HG03025 (cell line): Measurements from ENCODE around the gene SORCS1.
"Not testable (repeated sequence)": the region's sequence is repeated elsewhere in the genome, so short reads cannot be mapped to it uniquely, and the experiment has no call there.

Source experiments
- ATAC-seq: cut with Tn5 transposase; IDR thresholded peaks from one replicate; pipeline ENCODE4 v1.9.1; 2021; ENCODE audit warnings: mild to moderate bottlenecking, moderate library complexity; ENCODE audit not compliant: unreplicated experiment, low FRiP score

Gene SORCS1

DNA sequence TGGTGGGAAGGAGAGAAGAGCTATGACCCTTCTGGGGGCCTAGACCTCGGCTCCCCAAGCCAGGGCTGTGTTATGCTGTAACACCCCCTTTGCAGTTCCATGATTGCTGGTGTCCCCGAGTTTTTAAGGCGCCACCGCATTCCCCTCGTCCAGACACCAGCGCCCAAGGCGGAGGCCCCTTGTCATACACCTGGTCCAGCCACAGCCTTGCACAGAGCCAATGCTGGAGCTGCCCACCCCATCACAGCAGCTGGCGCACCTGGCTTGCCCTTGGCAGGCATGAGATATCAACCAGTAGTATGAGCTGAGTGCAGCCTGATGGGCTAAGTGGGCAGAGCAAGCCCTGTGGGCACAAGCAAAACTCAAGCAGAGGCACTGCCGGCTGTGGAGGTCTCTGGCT, 209.4 kb downstream of the SORCS1 start:
- no peak for ATAC-seq

DNA sequence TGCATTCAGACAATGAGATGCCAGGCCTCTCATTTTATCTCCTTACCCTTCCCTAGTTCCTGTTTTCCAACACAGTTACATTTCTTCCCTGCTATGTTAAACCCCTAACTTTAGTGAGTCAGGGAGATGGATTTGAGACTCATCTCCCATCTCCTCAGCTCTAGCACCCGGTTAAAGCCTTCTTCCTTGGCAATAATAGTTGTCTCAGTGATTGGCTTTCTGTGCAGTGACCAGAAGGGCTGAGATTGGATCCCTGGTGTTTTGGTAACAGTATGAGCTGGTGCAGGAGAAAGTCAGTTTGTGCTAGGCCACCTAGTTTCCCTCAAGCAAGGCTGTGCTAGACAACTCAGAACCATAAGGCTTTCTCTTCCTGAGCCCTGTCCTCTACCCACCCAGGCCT, 212.5 kb downstream of the SORCS1 start:
- no peak for ATAC-seq

DNA sequence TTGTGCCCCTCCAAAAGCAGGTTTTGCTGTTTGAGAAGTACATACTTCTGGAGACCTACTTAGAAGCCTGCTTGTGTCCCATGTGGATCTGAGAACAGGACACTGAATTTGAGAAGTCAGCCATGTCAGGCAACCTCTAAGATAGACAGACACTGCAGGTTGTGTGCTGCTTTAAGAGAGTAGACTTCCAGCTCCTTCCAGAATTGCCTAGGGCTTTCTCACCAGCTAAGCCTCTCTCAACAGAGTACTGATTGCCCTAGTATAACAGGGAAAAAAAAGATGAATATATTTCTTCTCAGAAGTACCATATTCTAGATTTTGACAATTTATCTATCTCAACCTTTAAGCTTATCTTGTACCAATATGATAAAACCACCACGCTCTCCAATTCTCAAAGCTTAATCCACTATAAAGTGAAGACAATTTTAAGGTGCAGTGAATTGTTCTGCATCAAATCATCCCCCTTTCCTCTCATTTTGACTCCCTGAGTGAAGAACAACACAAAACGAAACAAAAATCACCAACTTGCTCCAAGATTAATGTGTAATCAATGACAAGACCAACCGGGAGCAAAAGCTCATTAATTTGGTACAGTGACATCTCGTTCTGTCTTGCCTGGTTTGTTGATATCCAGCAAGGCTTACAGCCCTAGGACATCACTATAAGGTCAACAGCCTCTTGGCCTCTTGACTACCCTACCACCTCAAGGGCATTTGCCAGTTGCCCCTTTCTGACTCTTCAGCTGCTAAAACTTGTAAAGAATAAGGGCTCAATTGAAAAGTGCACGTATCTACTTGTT, 214.6 kb downstream of the SORCS1 start:
- ATAC-seq = no peak

DNA sequence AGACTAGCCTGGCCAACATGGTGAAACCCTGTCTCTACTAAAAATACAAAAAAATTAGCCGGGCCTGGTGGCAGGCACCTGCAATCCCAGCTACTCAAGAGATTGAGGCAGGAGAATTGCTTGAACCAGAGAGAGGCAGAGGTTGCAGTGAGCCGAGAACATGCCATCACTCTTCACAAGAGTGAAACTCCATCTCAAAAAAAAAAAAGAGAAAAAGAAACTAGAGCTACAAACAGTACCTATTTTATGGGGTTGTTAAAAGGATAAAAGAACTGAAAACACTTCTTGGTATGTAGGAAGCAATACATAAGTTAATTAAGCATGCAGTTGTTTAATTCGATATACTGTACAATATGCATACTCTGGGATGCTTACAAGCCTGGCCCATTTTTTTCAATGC, 216.9 kb downstream of the SORCS1 start:
- ATAC-seq = no peak

DNA sequence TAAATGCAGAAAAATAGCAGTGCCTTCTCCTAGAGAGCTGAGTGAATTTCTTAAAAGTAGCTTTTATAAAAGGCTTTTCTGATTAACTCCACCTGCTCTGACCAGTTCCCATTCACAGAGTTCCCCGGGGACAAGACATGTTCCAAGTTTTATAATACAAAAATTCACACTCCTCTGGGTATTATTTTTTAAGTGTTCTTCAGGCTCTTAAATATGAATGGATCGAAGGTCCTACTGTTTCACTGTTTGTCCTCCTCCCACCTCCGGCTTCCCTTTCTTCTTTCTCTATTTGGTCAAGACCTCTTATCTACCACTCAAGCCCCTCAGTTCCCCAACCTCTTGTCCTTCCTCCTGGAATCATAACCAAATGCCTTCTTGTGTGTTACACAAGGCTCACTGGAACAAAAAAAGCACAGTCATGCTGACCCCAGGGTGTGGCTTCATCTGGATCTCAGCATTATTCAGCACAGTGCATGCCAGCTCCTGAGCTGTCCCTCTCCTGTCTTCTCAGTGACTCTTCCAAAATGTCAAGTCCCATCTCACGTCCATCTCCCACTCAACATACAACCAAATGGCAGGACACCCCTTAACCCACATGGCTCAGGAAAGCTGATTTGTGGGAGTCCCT, 222.4 kb downstream of the SORCS1 start:
- ATAC-seq = no peak

DNA sequence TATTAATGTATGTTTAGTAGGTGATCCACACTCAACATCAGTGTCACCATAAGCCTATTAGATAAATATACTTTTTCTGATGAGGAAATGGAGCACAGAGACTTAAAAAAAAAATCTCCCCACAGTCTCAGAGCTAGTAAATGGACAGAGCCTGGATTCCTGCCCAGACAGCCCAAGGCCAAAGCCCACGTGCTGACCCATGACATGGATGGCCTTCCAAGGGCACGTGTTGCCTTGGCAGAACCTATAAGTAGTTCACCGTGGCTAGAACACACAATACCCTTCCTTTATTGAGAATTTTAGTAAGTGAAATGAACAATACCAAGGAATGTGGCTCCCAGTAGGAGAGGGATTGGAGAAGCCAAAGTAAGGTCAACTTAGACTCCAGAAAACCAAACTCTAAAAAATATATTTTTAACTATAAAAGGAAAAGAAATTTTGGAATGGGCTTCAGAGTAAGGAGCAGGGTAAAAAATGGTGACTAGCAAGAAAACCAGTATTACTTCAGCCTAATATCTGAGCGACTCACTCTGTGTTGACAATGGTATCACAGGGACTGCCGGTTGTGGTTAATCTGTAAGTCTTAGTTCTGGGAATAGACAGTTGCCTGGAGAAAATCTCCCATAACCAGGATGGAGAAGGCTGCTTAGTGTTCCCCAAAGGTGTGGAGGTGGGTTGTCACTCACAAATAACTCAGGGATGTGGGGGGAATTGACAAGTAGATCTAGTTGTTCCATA, 223.0 kb downstream of the SORCS1 start:
- ATAC-seq = no peak

DNA sequence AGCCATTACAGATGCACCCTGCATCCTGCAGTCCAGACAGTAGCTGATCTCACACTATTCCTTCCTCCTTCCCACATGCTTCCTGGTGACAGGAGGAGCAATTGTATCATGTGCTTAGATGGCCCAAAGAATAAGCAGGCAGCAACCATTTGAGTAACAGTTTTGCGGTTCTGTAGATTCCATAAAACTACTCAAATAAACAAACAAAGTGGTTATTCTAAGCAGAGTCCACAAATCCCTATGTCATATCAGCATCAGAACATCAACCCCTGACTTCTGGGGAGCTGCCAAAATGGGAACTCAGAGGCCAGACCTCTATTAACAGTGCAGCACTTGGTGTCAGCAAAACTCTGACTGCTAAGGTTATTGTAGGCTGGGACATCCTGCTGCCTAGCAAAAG, 226.0 kb downstream of the SORCS1 start:
- ATAC-seq = no peak

DNA sequence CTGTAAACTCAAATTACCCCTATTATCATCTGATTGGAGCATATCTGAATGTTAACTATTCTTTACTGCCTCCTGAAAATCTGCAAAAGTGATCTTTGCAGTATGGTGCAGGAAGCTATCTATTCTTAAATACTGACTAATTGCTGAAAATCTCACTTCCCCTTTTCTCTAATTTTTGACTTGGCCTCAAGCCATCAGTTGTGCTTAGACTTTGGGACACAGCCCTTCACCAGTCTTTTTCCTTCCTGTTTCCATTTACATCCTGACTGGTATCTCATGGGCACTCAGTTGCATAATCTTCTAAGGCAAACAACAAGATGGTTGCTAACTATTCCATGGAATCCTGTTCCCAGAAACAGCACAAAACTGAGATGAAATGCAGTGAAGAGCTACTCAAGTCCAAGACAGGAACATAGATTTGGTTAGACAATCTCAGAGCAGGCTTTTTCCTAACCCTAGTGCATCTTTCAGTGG, 228.5 kb downstream of the SORCS1 start:
- ATAC-seq = peak; percentile 79

DNA sequence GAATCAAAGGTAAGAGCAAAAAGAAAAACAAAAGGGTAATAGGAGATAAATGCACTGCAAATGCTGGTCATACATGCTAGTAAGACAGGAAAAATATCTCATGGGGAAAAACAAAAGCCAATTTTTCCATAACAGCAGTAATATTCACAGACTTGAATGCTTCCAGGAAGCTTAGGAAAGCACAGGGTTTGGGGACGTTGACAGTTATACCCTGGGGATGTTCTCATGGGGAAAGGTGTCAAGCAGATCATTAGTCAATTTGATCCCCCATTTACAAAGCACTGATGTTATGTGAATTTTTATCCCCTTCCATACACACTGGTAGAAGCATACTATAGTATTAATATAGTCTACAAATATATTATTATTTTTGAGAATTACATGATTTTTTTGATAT, 232.7 kb downstream of the SORCS1 start:
- no peak for ATAC-seq

DNA sequence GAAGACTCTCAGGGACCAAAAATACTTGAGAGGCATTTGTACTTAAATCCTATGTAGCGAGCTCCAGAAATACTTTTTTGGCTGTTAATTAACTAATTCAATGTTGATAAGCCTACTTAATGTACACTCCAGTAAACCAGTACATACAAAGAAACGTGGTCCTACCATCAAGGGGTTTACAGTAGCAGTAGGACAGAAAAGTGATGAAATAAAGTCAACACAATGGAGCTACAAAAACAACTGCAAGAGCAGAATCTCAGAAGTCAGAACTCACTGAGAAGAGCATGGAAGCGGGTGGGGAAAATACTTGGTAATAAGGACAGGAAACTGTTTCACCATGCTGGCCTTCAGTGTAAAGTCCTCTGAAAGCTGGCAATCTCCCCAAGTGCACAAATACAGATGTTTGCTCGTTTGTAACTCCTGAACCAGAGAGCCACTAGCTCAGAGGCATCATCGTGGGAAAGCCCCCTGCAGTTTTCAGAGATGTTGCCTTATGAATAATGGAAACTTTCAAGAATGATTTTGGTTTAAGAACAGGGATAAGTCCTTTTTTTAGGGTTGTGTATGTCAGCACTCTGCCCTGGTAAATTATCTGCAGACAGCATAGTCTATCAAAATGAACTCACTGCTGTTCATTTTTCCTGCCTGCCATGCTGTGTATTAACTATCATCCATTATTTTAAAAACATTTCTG, 233.2 kb downstream of the SORCS1 start:
- peak; percentile 59 for ATAC-seq

DNA sequence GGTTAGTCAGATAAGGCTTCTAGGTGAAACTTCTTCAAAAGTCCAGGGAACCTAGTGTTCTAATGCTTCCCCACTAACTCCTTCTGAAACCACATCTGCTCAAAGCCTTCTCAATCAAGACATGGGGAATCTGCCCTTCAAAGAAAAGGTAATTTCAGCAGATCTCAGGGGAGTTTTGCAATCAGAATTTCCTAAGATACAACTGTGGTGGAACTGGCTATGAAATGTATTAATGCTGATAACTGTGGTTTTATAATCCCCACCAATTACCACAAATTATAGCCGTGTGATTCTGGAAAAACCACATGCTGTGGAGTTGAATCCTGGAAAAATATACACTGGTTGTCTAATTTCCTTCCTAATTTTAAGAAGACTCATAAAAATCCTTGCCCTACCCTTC, 233.8 kb downstream of the SORCS1 start:
- no peak for ATAC-seq

DNA sequence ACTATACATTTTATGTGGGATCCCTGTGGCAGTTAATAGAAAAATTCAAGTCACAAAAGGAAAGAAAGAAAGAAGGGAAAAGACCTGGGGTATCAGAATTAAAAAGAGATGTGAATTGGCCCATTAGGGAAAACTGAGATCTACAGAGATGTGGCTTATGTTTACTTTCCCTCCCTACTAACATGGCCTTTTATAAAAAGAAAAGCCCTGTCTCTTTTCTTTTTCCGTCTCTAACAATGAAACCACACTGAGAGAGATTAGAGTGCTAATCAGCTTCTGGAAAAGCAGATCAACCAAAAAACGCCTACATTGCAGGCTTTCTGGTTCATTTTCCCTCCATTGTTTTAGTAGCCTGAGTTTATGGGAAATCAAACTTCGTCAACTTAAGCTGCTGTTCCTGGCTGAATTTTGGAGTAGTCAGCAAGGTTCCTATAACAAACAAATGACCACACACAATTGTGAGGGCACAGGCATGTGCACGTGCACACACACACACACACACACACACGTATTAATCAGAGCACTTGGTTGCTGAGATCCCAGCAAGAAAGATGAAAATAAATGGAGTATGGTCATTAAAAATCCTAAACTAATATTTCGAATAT, 235.1 kb downstream of the SORCS1 start:
- no peak for ATAC-seq

DNA sequence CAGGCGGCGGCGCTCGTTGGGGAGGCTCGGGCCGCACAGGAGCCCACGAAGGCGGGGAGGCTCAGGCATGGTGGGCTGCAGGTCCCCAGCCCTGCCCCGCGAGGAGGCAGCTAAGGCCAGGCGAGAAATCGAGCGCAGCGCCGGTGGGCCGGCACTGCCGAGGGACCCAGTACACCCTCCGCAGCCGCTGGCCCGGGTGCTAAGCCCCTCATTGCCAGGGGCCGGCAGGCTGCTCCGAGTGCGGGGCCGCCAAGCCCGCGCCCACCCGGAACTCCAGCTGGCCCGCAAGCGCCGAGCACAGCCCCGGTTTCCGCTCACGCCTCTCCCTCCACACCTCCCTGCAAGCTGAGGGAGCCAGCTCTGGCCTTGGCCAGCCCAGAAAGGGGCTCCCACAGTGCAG, 236.4 kb downstream of the SORCS1 start:
- ATAC-seq = not testable (repeated sequence)

DNA sequence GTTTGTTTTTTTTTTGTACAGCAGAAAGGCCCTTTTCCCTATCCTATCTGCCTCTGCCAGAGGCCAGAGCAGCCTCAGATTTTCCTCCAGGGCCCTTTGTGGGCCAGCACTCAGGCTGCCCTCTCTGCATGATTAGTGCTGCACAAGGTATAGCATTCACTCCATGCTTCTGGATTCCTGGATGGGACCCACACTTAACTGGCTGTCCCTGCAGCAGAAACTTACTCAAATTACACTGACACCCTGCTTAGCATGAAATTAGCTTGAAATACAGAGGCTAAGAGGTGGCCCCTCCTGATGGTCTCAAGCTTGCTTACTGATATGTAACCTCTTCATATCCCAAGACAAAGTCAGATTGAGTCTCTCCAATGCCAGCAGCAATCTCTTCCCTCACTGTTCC, 239.3 kb downstream of the SORCS1 start:
- no peak for ATAC-seq

DNA sequence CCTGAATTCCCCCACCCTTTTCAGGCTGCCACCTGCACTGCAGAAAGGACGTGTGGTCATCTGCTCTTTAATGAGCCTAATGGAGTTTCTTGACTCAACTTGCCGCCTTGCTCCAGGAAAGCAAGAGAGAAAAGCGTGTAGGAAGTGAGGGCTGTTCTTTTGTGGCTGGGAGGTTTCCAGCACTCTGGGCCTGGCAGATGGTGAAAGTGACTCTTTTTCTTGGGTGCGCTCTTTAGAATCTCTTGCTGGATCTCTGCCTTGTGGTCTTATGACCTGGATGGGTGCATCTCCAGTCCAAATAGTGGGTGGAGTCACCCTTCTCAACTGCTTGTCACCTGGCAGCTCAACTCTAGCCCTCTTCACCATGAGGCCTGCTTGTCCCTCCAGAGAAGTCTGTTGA, 244.0 kb downstream of the SORCS1 start:
- no peak for ATAC-seq

DNA sequence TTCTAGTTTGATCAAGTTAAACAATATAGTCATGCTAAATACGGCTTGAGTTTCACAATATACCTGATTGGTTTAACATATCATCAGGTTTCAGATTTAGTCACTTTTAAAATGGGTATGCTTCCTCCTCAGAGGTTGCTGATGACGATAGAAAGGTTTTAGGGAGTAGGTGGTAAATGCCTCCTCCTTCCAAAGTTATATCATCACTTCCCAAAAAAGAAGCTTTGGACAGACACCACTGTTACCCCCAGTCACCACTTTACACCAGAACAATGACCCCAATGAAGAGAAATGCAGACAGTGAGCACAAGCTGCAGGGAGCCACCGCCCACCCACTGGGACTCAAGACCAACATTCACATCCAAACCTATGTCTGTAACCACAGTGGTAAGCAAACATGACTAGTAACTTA, 244.6 kb downstream of the SORCS1 start:
- peak; percentile 58 for ATAC-seq

DNA sequence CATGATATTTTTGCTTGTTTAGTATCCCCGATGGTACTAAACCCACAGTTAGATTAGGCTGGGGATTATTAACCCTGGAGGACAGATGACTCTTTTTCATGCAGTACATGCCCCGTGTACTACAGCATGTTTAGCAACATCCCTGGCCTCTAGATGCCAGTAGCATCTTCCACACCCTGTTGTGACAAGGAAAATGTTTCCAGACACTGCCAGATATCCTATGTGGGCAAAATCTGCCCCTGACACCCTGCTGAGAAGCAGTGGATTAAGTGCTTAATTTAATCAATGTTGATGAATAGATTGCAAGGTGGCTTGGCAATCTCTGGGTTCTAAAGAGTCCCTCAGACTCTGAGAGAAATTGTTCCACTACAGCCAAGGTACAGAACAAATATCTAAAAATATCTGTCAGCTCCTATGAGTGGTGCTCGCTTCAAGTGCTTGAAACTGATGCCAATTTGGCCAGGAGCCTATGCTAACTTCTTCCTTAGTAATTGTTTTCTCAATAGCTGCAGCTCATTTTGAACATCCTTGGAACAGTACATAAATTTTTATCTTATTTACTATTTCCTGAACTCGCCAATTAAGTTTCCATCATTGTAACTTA, 247.0 kb downstream of the SORCS1 start:
- no peak for ATAC-seq

DNA sequence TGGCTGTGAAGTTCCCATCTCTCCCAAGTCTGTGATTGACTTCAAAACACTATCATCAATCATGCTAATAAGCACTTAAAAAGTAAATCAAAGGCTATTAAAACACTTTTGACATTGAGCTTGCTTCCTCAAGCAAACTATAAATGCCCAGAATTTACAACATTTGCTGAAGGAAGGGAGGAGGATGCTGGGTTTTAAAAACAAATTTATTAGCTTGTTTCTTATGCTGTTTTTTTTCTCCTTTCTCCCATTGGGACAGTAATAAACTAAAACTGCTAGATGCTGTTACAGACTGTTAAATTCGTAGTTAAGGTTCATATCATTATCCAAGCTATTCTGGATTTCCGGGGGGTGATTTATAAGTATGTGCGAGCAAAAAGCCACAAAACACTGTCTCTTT, 250.5 kb downstream of the SORCS1 start:
- ATAC-seq = no peak

DNA sequence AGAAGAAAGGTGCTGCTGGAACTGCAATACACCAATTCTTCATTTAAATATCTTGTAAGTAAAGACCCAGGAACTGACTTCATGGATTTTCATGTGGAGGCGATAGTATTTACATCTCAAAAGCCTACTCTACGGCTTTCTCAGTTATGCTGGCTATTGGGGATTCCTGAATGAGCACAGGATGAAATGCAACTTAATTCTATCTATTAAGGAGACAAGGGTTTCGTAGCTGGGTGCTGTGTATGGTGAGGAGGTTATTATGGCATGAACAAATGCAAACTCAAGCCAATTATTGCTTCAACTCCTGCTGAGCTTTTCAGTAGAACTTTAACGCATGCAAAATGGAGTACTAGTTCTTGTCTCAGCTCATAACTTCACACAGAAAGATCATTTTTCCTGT, 251.2 kb downstream of the SORCS1 start:
- no peak for ATAC-seq

DNA sequence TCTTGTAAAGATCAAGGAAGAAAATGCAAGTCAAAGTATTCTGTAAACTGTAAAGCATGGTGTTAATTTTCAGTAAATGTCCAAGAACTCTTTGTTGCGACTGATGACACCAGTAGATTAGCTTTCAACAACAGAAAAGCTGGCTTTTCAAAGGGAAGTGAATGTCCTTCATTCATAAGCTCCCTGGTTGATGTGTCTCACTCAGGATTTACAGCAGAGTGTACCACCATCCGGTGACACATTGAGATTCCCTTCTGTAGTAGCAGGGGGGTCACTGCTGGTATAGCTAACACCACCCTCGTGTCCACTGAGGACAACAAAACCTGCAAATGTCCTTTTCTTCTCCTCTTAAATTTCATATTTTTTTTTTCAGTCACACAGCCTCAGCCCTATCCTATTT, 253.4 kb downstream of the SORCS1 start:
- ATAC-seq = no peak
